ENCODE results near the gene RETN. TPM values are rescaled to one million over a fixed set of nuclear protein-coding genes. Genes with fewer than 3 reads are reported as not detected.

The RETN gene
- total RNA-seq, 4 donors from 2014 or later: not detected

DNA sequence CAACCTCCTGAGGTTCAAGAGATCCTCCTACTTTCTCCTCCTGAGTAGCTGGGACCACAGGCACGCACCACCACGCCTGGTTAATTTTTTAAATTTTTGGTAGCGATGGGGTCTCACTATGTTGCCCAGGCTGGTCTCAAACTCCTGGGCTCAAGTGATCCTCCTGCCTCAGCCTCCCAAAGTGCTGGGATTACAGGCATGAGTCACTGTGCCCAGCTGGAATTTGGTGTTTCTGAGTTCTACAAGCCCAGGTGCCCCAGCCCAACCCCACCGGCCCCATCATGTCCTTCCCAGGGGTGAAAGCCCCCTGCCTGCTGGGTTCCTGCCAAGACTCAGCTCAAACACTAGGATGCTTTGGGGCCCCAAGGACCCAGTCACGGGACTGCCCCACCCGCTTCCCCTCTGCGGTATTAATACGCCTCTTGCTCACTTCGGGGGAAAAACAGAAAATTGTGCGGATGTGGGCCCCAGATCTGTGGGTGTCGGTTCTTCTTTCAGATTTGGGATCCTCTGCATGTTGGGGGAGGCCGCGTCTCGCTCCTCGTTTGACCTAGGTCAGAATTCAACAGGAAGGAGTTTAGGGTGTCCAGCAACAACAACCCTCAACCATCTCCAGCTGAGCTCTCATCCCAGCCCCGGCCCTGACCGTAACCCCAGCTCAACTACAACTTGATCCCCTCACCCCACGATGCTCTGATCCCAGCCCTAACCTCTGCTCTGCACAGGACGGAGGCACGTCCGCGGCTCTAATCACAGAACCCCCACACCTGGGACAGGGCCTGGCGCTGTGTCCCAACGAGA lies 36.7 kb downstream of the RETN start:
- Histone ChIP-seq H3K9me3 (no peaks in the 10 kb centered on the region), H3K36me3 (no peaks in the 10 kb centered on the region), H3K27me3 (peaks cover 0 to 16% of the 10 kb centered on the region in 2 donors), H3K4me3 (no peak overlapping the region), H3K4me1 (no peaks in the 10 kb centered on the region), H3K27ac (peak overlapping the region in 3 of 4 donors; percentile 6 to 53 (median 19))
- 49 to 55% methylated on average over 24 of the region's 24 CpGs for WGBS, 2 donors
- peak; percentile 19 to 33 for DNase-seq (ENCODE audit: low spot score in 2 of 2)
- TF ChIP-seq POLR2A (IDR thresholded peaks at IDR 0.05): no peak
- peak in 1 of 2 donors; percentile 42 for TF ChIP-seq EP300 (IDR thresholded peaks at IDR 0.05)

DNA sequence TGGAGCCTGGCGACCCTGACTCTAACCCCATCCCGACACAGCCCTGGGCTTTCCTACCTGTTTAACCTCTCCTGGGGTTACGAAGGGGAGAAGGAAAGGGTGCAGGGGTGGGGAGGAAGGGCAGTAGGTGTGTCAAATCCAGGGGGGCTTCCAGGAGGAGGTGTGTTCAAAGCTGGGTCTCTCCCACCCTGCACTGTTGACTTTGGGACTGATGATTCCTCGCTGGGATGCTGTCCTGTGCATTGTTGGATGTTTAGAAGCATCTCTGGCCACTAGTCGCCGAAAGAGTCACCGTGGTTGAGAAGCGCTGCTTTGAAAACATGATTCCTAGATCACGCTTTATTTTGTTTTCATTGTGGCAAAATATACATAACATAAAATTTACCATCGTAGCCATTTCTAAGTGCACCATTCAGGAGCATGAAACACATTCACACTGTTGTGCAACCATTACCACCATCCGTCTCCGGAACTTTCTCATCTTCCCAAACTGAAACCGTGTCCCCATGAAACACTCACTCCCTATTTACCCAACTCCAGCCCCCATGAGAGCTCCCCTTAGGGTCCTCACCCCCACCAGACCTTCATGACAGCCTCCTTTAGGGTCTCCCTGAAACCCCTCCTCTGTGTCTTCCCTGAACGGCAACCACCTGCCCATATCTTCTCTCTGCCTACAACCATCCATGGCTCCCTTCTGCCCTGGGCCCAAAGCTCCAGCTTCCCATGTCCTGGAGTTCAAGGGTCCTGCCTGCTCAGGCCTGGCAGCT lies 37.5 kb downstream of the RETN start:
- no peak for DNase-seq (ENCODE audit: low spot score in 2 of 2)
- peaks cover 0 to 12% of the 10 kb centered on the region in 2 donors for H3K27me3 ChIP-seq

GRCh38 chr19:7706955-7707456 lies 38.2 kb downstream of the RETN start:
- Histone ChIP-seq H3K27me3 (peaks cover 0 to 12% of the 10 kb centered on the region in 2 donors), H3K36me3 (no peaks in the 10 kb centered on the region), H3K27ac (peak overlapping the region in 2 of 4 donors; percentile 33 to 50), H3K9me3 (no peaks in the 10 kb centered on the region), H3K4me1 (no peaks in the 10 kb centered on the region), H3K4me3 (no peak overlapping the region)
- DNase-seq (ENCODE audit: low spot score in 2 of 2): peak in 1 of 2 donors; percentile 8
- 54 to 56% methylated on average over 8 of the region's 8 CpGs for WGBS, 2 donors
- no peak for TF ChIP-seq POLR2A (IDR thresholded peaks at IDR 0.05)
- no peak for TF ChIP-seq EP300 (IDR thresholded peaks at IDR 0.05)
- no peak for TF ChIP-seq CTCF (IDR thresholded peaks at IDR 0.05)

More for the DNA sequence above, 37.5 kb downstream of the RETN start:
- WGBS, 2 donors: 69 to 79% methylated on average over 14 of the region's 14 CpGs
- Histone ChIP-seq H3K9me3 (no peaks in the 10 kb centered on the region), H3K4me1 (no peaks in the 10 kb centered on the region), H3K4me3 (no peak overlapping the region), H3K36me3 (no peaks in the 10 kb centered on the region), H3K27ac (peak overlapping the region in 3 of 4 donors; percentile 33 to 53 (median 50))
- TF ChIP-seq EP300 (IDR thresholded peaks at IDR 0.05) (no peak), POLR2A (IDR thresholded peaks at IDR 0.05) (no peak), CTCF (IDR thresholded peaks at IDR 0.05) (no peak)

DNA sequence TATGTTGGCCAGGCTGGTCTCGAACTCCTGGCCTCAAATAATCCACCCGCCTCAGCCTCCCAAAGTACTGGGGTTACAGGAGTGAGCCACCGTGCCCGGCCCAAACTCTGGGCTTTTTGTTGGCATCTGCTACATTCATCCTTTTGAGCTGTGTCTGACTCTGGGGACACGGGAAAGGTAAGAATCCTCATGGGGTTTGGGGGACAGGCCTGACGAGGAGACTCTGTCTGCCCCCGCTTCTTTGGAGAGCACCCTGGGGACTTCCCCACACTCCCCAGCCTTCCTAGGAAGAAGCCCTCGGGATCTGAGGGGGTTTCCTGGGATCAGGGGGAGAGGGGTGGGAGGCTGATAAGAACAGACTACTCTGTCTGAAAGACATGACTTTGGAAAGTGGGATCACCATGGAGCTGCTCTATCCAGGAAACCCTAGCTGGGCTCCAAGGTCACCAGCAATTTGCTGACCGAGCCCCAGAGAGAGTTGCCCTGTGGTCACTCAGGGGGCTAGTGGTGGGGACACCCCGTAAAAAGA lies 41.1 kb downstream of the RETN start:
- Histone ChIP-seq H3K36me3 (no peaks in the 10 kb centered on the region), H3K27ac (no peak overlapping the region), H3K4me3 (no peak overlapping the region), H3K27me3 (peaks cover 0 to 3% of the 10 kb centered on the region in 2 donors), H3K9me3 (no peaks in the 10 kb centered on the region), H3K4me1 (no peaks in the 10 kb centered on the region)
- WGBS, 2 donors: 68 to 73% methylated on average over 6 to 10 of the region's 10 CpGs
- DNase-seq (ENCODE audit: low spot score in 2 of 2): no peak
- TF ChIP-seq POLR2A (IDR thresholded peaks at IDR 0.05): no peak
- no peak for TF ChIP-seq EP300 (IDR thresholded peaks at IDR 0.05)
- TF ChIP-seq CTCF (IDR thresholded peaks at IDR 0.05): no peak

DNA sequence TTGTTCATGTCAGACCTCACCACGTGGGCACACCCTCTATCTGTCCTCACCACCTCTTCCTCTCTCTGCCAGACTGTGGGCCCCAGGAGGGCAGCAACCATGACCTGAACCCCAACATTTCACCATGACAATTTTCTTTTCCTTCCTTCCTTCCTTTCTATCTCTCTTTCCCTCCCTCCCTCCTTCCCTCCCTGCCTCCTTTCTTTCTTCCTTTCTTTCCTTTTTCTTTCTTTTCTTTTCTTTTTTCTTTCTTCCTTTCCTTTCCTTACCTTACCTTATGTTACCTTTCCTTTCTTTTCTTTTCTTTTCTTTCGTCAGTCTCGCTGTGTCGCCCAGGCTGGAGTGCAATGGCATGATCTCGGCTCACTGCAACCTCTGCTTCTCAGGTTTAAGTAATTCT lies 41.8 kb downstream of the RETN start:
- no peaks in the 10 kb centered on the region for H3K4me1 ChIP-seq
- no peaks in the 10 kb centered on the region for H3K9me3 ChIP-seq
- TF ChIP-seq CTCF (IDR thresholded peaks at IDR 0.05) (no peak), EP300 (IDR thresholded peaks at IDR 0.05) (no peak), POLR2A (IDR thresholded peaks at IDR 0.05) (no peak)
- H3K27ac ChIP-seq: no peak overlapping the region
- DNase-seq (ENCODE audit: low spot score in 2 of 2): no peak
- H3K27me3 ChIP-seq: peaks cover 0 to 3% of the 10 kb centered on the region in 2 donors
- 76 to 80% methylated on average over 5 of the region's 5 CpGs for WGBS, 2 donors
- H3K4me3 ChIP-seq: no peak overlapping the region
- H3K36me3 ChIP-seq: no peaks in the 10 kb centered on the region

Measured in tibial nerve (tissue), 4 donors.